ENCODE measurements around the gene RIBC1.
A peak's percentile ranks its signal among the peaks of the same experiment; 100 is the strongest.

The RIBC1 gene

GRCh38 chrX:53433651-53434639 is 11.3 kb downstream of the RIBC1 start, which contains the start of gene HSD17B10 (continued):
- TF ChIP-seq ZNF366 (tag by site-specific recombination; conservative IDR thresholded peaks at IDR 0.05) (0 out of 2 replicates have a peak, but pooled peaks have one; percentile 22), KLF9 (tag by site-specific recombination; IDR thresholded peaks at IDR 0.05; ENCODE audit: low read depth) (peak; percentile 85), ZNF555 (tag by site-specific recombination; conservative IDR thresholded peaks at IDR 0.05) (no peak), ZNF214 (tag by site-specific recombination; IDR thresholded peaks at IDR 0.05; ENCODE audit: borderline replicate concordance) (no peak), ZNF623 (tag by site-specific recombination; IDR thresholded peaks at IDR 0.05) (no peak), ZSCAN23 (tag by site-specific recombination; IDR thresholded peaks at IDR 0.05) (no peak), EGR2 (tag by site-specific recombination; IDR thresholded peaks at IDR 0.05; ENCODE audit: low read depth) (no peak), YY1 (tag by site-specific recombination; IDR thresholded peaks at IDR 0.05) (peak; percentile 67; the same call in 1 of the 2 replicates), MZF1 (tag by site-specific recombination; IDR thresholded peaks at IDR 0.05; ENCODE audit: borderline replicate concordance) (no peak), ZNF626 (tag by site-specific recombination; IDR thresholded peaks at IDR 0.05) (no peak), ZNF121 (tag by site-specific recombination; IDR thresholded peaks at IDR 0.05) (no peak), ZNF76 (tag by site-specific recombination; IDR thresholded peaks at IDR 0.05; ENCODE audit: borderline replicate concordance, low read depth) (no peak), BCL11B (tag by site-specific recombination; IDR thresholded peaks at IDR 0.05; ENCODE audit: low read depth) (no peak), ZNF292 (tag by site-specific recombination; IDR thresholded peaks at IDR 0.05; ENCODE audit: borderline replicate concordance, low read depth) (no peak), ZNF202 (tag by site-specific recombination; IDR thresholded peaks at IDR 0.05; ENCODE audit: borderline replicate concordance) (no peak), ZNF23 (tag by site-specific recombination; IDR thresholded peaks at IDR 0.05; ENCODE audit: borderline replicate concordance) (no peak), ZNF664 (tag by site-specific recombination; IDR thresholded peaks at IDR 0.05) (no peak), SP2 (tag by site-specific recombination; IDR thresholded peaks at IDR 0.05) (peak; percentile 92), ZNF112 (tag by site-specific recombination; IDR thresholded peaks at IDR 0.05) (no peak), ZBTB8A (tag by site-specific recombination; IDR thresholded peaks at IDR 0.05) (no peak), GLIS1 (tag by site-specific recombination; IDR thresholded peaks at IDR 0.05) (peak; percentile 63), GFI1B (tag by site-specific recombination; IDR thresholded peaks at IDR 0.05) (no peak), ZNF391 (tag by site-specific recombination; IDR thresholded peaks at IDR 0.05; ENCODE audit: borderline replicate concordance, low read depth) (no peak), SCRT1 (tag by site-specific recombination; IDR thresholded peaks at IDR 0.05; ENCODE audit: borderline replicate concordance) (no peak), ZNF146 (tag by site-specific recombination; IDR thresholded peaks at IDR 0.05) (no peak), ZNF514 (tag by site-specific recombination; IDR thresholded peaks at IDR 0.05) (no peak), ZNF174 (tag by site-specific recombination; IDR thresholded peaks at IDR 0.05) (no peak), ZNF473 (tag by site-specific recombination; IDR thresholded peaks at IDR 0.05) (no peak), OSR2 (tag by site-specific recombination; IDR thresholded peaks at IDR 0.05) (no peak), GLI4 (tag by site-specific recombination; IDR thresholded peaks at IDR 0.05) (no peak), ZNF707 (tag by site-specific recombination; IDR thresholded peaks at IDR 0.05) (no peak), ZNF600 (tag by site-specific recombination; IDR thresholded peaks at IDR 0.05) (no peak), ZNF658 (tag by site-specific recombination; IDR thresholded peaks at IDR 0.05) (no peak)
- TF ChIP-seq, protein P1, sequence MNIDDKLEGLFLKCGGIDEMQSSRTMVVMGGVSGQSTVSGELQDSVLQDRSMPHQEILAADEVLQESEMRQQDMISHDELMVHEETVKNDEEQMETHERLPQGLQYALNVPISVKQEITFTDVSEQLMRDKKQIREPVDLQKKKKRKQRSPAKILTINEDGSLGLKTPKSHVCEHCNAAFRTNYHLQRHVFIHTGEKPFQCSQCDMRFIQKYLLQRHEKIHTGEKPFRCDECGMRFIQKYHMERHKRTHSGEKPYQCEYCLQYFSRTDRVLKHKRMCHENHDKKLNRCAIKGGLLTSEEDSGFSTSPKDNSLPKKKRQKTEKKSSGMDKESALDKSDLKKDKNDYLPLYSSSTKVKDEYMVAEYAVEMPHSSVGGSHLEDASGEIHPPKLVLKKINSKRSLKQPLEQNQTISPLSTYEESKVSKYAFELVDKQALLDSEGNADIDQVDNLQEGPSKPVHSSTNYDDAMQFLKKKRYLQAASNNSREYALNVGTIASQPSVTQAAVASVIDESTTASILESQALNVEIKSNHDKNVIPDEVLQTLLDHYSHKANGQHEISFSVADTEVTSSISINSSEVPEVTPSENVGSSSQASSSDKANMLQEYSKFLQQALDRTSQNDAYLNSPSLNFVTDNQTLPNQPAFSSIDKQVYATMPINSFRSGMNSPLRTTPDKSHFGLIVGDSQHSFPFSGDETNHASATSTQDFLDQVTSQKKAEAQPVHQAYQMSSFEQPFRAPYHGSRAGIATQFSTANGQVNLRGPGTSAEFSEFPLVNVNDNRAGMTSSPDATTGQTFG (tag by site-specific recombination; IDR thresholded peaks at IDR 0.05; ENCODE audit: borderline replicate concordance): no peak
- TF ChIP-seq, protein P2, sequence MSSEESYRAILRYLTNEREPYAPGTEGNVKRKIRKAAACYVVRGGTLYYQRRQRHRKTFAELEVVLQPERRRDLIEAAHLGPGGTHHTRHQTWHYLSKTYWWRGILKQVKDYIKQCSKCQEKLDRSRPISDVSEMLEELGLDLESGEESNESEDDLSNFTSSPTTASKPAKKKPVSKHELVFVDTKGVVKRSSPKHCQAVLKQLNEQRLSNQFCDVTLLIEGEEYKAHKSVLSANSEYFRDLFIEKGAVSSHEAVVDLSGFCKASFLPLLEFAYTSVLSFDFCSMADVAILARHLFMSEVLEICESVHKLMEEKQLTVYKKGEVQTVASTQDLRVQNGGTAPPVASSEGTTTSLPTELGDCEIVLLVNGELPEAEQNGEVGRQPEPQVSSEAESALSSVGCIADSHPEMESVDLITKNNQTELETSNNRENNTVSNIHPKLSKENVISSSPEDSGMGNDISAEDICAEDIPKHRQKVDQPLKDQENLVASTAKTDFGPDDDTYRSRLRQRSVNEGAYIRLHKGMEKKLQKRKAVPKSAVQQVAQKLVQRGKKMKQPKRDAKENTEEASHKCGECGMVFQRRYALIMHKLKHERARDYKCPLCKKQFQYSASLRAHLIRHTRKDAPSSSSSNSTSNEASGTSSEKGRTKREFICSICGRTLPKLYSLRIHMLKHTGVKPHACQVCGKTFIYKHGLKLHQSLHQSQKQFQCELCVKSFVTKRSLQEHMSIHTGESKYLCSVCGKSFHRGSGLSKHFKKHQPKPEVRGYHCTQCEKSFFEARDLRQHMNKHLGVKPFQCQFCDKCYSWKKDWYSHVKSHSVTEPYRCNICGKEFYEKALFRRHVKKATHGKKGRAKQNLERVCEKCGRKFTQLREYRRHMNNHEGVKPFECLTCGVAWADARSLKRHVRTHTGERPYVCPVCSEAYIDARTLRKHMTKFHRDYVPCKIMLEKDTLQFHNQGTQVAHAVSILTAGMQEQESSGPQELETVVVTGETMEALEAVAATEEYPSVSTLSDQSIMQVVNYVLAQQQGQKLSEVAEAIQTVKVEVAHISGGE (tag by site-specific recombination; conservative IDR thresholded peaks at IDR 0.05; ENCODE audit: low read depth): no peak
- TF ChIP-seq, protein P3, sequence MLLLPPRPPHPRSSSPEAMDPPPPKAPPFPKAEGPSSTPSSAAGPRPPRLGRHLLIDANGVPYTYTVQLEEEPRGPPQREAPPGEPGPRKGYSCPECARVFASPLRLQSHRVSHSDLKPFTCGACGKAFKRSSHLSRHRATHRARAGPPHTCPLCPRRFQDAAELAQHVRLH (tag by site-specific recombination; IDR thresholded peaks at IDR 0.05): no peak

All from HEK293 (cell line).